GM19239 (cell line): ENCODE measurements around the gene PML.

Experiments
- DNase-seq: peaks from one replicate; pipeline ENCODE4 v3.0.0; 2011; ENCODE audit warnings: low spot score; ENCODE audit not compliant: insufficient read length
- FAIRE-seq: peaks from 2 replicates; lab custom pipeline; 2011; peaks lifted over from hg19 to GRCh38; lab: Jason Lieb, UNC

Gene PML

GRCh38 chr15:73997986-73998385, 3.5 kb downstream of the PML start:
- FAIRE-seq, result no peak
- no peak for DNase-seq

GRCh38 chr15:74006774-74007639, 12.5 kb downstream of the PML start:
- FAIRE-seq (peak; percentile 23), DNase-seq (no peak)

GRCh38 chr15:74007820-74008371, 13.4 kb downstream of the PML start:
- DNase-seq (no peak), FAIRE-seq (peak; percentile 82)

- DNase-seq, result no peak
- FAIRE-seq, result no peak
Measured at GRCh38 chr15:74008901-74009300, 14.4 kb downstream of the PML start.

GRCh38 chr15:74010929-74011540, 16.5 kb downstream of the PML start:
- no peak for DNase-seq
- no peak for FAIRE-seq

- no peak for FAIRE-seq
- no peak for DNase-seq
Measured at GRCh38 chr15:74011610-74012009, 17.1 kb downstream of the PML start.

- DNase-seq (no peak), FAIRE-seq (no peak)
Measured at GRCh38 chr15:74013374-74013894, 18.9 kb downstream of the PML start.

GRCh38 chr15:74019734-74020133, 25.2 kb downstream of the PML start:
- DNase-seq (no peak), FAIRE-seq (no peak)

GRCh38 chr15:74022706-74023470, 28.4 kb downstream of the PML start:
- no peak for FAIRE-seq

GRCh38 chr15:74024687-74025086, 30.2 kb downstream of the PML start:
- DNase-seq, result no peak
- FAIRE-seq, result no peak

More at GRCh38 chr15:74022706-74023470, 28.4 kb downstream of the PML start:
- DNase-seq, result no peak

- DNase-seq (no peak), FAIRE-seq (no peak)
Measured at GRCh38 chr15:74025436-74025835, 30.9 kb downstream of the PML start.

- FAIRE-seq (no peak), DNase-seq (no peak)
Measured at GRCh38 chr15:74027688-74028087, 33.2 kb downstream of the PML start.

- no peak for DNase-seq
Measured at GRCh38 chr15:74028646-74029045, 34.1 kb downstream of the PML start.

GRCh38 chr15:74032046-74032445, 37.5 kb downstream of the PML start:
- DNase-seq (no peak), FAIRE-seq (no peak)

More at GRCh38 chr15:74028646-74029045, 34.1 kb downstream of the PML start:
- FAIRE-seq, result no peak

- no peak for DNase-seq
- no peak for FAIRE-seq
Measured at GRCh38 chr15:74032606-74033561, 38.4 kb downstream of the PML start.

- DNase-seq (no peak), FAIRE-seq (no peak)
Measured at GRCh38 chr15:74034206-74034755, 39.8 kb downstream of the PML start.

GRCh38 chr15:74035121-74036017, 40.9 kb downstream of the PML start:
- FAIRE-seq, result no peak
- DNase-seq, result no peak
